HG03045 (cell line): ENCODE data around the gene TRIB2.

Experiments
- ATAC-seq: cut with Tn5 transposase; IDR thresholded peaks from one replicate; pipeline ENCODE4 v1.9.1; 2021; ENCODE audit warnings: mild to moderate bottlenecking, moderate library complexity; ENCODE audit not compliant: unreplicated experiment

Gene TRIB2

GRCh38 chr2:12737738-12738485, 21.2 kb downstream of the TRIB2 start:
- no peak for ATAC-seq

DNA sequence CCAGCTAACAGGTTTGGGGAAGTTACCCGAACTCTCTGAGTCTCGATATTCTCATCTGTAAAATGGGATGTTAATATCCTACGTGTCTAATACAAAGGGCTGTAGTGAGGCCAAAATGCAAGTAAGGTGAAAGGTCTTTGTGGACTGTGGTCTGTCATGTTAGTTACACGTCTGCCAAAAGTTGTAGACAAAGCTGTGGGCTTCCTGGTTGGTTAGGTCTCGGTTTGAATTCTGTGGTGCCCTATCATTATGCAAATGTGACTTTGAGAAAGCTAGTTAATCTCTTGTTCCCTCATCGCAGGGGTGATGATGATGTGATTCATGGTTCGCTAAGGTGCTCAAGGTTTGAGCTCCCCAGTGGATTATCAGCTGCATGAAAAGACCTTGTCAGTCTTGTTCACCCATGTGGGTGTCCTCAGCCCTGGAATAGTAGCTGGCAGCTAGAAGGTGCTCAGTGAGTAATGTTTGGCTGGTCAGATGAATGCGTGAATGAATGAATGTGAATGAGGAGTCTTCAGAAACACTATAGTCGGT, 23.1 kb downstream of the TRIB2 start:
- no peak for ATAC-seq

DNA sequence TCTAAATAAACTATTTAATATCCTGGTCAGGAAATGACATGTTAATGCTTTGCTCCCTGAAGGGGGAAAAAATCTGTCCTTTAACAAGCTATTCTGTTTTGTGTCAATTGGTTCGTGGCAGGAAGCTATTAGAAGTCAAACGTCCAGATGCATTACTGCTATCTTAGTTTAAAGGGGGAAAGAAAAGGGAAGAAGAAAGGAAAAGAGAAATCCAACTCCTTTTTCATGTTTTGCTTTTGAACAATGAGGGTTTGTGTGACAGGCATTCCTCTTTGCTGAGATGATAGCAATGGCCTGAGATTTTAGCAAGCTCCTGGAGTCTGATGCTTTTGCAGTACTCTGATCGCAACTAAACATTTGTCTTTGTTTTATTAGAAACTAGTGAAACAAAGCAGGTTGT, 24.6 kb downstream of the TRIB2 start:
- no peak for ATAC-seq

- no peak for ATAC-seq
Measured at GRCh38 chr2:12742891-12743290, 26.2 kb downstream of the TRIB2 start.

DNA sequence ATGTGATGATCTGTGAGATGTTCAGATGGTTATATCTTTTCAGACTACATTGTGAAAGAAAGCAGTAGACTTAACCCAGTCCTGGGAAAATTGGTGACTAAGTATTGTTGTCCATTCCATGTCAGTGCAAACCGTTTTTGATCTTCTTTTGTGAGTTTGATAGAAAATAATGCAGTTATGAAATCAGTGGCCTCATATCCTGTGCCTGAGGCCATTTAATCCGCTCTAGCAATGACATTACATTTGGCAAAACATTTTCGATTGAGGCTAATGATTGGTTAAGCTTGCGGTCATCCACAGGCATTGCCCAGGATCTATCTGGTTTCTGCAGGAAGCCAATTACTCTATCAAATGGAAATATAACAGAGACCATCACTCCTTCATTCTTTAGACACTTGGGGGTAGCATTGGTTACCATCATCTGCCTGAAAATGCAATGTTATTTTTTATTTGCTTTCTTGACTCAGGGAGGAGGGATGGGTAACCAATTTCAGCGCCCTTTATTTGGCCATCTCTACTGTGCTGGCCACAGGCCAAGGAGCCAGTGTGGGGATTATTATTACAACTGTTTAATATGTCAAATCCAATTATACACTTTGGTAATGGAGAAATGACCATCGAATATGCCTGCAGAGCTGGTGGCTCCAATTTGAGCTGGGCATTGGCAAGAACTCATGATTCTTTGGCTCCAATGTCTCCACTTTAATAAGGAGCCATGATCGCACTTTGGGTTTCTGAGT, 33.6 kb downstream of the TRIB2 start:
- ATAC-seq: no peak

DNA sequence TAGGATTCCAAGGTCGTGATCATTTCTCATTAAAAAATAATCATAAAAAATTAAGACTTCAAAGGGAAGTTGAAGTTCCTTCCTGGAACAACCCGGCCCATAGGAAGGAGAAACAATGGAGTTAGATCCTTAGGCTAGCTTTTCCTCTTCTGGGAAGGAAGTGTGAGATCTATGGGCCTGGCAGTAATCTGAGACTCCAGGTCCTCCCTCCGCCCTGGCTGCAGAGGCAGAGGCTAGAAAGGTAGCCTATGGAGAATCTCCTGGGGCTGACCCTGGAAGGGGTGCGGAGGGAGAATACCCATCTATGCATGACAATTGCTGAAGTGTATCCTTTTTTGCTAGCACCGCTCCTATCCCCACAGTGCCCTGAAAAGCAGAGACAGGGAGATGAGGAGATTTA, 37.9 kb downstream of the TRIB2 start:
- ATAC-seq: no peak

DNA sequence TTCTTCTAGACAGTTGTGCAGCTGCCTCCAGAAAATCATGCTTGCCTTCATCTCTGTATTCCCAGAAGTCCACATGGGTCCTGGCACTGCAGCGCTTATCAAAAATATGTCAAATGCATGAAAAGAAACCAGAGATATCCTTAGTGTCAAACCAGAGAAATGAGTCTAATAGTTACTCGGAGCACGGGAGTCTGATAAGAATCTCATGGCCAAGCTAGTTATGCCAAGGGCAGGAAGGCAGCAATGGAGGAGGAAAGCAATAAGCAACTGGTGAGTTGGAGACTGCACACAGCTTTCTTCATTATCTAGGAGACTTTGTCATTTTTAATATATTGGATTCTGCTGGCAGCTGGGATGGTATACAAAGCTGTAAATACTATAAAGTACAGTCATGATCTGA, 38.6 kb downstream of the TRIB2 start:
- no peak for ATAC-seq

GRCh38 chr2:12759248-12759647, 42.5 kb downstream of the TRIB2 start:
- no peak for ATAC-seq

- ATAC-seq: no peak
Measured at GRCh38 chr2:12761104-12761503, 44.4 kb downstream of the TRIB2 start.

- no peak for ATAC-seq
Measured at GRCh38 chr2:12762337-12762736, 45.6 kb downstream of the TRIB2 start.

DNA sequence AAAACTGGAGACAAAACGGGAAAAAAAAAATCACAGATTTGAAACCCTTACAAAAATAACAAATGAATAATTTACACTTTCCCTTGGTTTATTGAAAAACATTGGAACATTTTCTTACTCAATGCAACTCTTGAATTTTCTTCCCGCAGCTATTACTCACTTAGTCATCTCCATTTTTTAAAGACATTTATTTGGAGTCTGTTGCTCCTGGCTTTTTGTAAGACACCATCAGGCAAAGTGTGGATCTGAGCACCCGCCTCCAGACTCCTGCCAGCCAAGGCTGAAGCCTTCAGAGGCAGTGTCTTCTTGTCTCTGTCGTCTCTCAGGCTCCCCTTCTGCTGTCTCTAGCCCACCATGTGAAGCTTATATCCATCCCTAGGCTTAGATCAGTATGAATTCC, 46.2 kb downstream of the TRIB2 start:
- no peak for ATAC-seq

DNA sequence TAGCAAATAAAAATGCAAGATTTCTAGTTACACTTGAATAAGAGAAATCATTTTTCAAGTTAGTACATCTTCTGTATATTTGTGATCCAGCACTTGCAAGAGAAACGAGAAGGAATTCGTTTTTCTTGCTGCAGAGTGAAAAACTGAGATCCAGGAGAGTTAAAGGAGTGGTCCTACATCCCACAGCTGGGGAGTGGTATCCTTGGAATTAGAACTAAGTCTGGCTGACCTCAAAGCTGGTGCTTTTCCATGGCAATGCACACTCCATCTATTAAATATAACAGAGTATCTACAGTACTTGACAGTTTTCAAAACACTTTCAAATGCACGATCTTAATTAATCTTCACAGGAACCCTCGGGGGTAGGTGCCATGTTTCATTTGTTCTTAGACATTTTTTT, 46.8 kb downstream of the TRIB2 start:
- ATAC-seq: no peak

- no peak for ATAC-seq
Measured at GRCh38 chr2:12764075-12764730, 47.5 kb downstream of the TRIB2 start.

DNA sequence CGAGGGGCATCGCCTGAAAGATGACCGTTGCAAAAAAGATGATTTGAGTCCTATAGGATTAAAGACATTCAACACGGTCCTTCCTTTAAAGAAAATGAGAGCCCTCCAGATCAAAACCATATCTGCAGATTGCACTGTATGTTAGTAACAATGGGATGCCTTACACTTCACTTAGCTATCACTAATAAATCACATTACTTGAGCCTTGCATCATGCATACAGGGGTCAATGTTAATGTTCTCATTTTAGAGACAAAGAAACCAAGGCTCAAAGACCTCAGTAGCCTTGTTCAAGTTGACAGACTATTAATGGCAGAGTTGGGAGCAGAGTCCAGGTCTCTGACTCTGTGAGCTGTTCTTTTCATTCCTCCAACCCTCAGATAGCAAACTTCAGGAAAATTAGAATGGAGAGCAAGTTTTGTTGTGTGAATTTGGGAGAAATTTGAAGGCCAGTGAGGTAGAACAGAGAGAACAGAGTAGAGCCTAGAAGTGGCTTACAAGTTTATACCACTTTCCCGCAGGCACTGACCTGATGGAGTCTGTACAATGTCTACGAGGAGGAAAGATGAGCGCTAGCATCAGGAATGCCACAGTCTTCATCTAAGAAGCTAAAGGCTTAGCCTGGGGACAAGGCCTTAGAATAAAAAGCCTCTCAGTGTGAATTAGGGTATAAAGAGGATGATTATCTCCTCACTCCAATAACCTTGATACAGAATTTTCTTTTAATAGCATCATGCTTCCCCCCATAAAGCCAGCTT, 48.3 kb downstream of the TRIB2 start:
- no peak for ATAC-seq

DNA sequence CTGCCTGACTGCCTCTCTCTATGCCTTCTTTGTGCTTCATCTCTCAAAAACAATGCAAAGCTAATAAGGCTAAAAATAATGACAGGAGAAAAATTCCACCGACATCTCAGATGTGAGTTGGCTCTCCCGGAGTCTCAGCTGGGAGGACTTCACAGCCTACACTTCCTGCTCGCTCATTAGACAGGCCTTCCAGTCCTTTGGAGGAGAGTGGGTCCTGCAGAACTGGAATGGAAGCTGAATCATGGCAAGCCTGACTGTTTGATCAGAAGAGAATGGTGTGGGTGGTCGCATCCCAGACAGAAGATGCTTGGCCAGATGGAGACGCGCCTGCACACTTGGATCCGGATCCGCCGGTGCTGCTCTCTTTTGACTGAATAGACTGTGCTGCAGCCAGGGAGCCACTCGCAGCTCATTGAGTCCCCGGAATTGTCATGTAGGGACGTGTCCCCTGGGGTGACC, 49.7 kb downstream of the TRIB2 start:
- ATAC-seq: no peak

- no peak for ATAC-seq
Measured at GRCh38 chr2:12767541-12767940, 50.8 kb downstream of the TRIB2 start.

- no peak for ATAC-seq
Measured at GRCh38 chr2:12767996-12768624, 51.4 kb downstream of the TRIB2 start.

GRCh38 chr2:12769492-12770105, 52.9 kb downstream of the TRIB2 start:
- no peak for ATAC-seq

- ATAC-seq: no peak
Measured at GRCh38 chr2:12770300-12770968, 53.7 kb downstream of the TRIB2 start.
